Ecto neural progenitor cell (in vitro differentiated cells): ENCODE measurements around the gene SGTB.
"Not testable (repeated sequence)": the region's sequence is repeated elsewhere in the genome, so short reads cannot be mapped to it uniquely, and the experiment has no call there.

Experiments used
- DNase-seq: peaks from one replicate; pipeline ENCODE4 v3.0.0-alpha.2; 2018; ENCODE audit warnings: low spot score

The SGTB gene

DNA sequence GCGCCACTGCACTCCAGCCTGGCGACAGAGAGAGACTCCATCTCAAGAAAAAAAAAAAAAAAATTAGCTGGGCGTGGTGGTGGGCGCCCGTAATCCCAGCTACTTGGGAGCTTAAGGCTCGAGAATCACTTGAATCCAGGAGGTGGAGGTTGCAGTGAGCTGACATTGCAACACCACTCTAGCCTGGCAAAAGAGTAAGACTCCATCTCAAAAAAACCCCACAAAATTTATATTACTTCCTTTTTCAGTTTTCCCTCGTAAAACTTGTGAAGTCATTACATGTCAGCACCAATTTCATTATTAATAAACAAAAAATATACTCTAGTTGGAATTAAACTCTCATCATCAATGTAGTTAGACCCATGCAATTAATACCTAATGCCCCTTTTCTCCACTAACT, 53.2 kb downstream of the SGTB start:
- no peak for DNase-seq

DNA sequence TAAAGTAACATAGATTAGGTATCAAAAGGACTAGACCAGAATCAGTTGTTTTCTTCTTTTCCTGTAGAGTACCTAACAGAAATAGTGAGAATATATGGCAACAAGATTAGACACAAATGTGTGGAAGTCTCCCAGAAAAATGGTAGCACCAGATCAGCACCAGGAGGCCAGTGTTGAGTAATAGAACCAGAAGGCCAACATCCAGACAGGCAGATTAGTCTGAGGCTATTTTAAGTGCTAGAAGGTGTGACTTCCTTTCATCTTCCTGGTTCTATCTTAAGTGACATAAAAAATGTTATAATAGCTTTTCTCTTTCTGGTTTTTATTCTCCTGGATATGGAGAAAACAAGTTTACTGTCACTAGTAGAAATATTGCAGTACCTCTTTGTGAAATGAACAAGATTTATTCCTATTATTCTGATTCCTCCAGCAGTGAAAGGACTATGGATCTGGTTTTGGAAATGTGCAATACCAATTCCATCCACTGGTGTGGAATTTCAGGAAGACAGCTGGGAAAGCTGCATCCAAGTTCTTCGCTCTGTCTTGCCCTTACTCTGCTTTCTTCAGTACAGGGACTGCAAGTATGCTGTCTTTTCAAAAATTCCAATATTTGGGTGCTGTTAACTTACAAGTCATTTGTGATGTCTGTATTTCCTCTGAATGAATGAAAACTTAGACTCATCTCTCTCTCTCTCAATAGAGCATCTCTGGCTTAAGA, 57.9 kb downstream of the SGTB start:
- DNase-seq = no peak

DNA sequence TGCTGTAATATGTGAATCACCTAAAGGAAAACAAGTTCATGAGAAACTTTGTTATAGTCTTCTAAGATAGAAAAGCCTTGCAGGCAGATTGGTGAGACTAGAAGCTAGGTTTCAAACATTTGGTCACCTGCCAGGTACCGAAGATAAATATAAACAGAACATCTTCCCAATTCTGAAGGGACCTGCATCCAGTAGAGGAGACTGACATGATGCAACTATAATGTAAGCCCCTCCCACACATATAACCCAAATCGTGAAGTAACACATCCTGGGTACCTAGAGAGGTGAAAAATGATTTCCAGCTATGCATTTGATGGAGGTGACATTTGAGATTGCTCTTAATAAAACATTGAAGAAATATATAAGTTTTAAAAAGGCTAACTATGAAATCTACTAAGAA, 67.2 kb downstream of the SGTB start:
- DNase-seq = no peak

DNA sequence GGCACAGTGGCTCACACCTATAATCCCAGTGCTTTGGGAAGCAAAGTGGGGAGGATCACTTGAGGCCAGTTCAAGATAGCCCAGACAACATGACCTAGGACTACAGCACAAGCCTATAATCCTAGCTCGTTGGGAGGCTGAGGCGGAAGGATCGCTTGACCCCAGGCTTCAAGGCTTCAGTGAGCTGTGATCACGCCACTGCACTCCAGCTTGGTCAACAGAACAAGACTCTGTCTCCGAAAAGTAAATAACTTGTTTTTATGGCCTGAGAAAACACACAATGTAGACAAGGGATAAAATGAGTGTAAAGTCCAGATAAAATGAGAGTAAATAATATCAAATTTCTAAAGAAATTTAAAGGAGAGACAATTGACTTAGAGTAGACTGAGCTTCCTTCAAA, 70.8 kb downstream of the SGTB start:
- DNase-seq = no peak

DNA sequence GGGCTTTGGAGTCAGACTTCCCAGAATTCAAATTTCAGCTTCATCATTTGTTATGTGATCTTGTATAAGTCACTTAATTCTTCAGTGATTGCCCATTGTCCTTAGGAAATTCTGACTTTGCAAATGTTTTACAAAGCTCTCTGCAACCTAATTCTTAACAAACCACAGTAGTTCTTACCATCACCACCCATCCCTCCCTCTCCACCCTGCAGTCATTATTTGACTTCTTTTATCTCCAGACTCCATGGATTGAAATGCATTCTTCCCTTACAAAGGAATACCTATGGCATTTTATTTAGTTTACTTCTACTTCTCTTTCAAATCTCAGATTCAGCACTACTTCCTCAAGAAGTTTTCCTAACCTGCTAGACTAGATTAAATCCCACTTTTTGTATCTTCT, 74.0 kb downstream of the SGTB start:
- DNase-seq = no peak

DNA sequence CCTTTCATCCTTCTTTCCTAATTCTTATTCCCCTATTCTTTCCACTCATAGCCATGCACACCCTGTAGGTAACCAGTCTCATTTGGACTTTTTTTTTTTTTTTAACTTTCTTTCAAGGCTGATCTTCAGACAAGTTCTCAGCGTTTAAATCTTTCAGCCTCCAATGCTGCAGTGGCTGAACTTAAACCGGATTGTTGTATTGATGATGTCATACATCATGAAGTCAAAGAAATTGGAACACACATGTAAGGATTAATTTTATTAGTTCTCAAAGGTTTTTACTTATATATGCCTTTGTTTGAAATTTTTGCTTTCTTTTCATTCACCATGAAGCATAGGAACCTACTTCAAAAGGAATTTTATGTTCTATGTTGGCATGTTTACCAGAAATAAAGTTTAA, 75.0 kb downstream of the SGTB start:
- no peak for DNase-seq

DNA sequence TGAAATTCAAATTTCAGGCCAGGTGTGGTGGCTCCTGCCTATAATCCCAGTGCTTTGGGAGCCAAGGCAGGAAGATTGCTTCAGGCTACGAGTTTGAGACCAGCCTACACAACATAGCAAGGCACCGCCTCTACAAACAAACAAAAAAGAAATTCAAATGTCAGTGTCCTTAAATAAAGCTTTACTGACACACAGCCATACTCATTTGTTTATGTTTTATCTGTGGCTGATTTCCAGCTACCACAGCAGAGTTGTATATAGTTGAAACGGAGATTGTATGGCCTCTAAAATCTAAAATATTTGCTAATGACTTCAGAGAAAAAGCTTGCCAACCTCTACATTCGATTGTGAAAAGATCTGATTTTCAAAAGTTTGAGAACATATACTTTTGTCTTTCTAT, 81.7 kb downstream of the SGTB start:
- DNase-seq = no peak

DNA sequence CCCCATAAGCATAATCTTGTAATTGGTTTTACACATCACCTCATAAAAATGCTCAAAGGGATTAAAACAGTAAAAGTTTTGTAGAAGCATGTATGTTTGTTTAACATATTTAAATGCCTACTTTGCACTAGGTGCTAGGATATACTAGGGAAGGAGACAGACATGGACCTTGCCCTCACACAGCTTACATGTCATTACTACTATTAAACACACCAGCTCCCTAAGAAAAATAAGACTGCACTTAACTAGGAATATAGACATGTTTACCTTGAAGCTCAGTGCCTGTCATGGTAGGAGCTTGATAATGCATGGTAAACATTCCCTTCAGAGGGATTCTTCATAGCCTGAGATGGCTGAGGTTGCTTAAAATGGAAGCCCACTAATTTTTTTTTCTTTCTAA, 90.9 kb downstream of the SGTB start:
- no peak for DNase-seq

DNA sequence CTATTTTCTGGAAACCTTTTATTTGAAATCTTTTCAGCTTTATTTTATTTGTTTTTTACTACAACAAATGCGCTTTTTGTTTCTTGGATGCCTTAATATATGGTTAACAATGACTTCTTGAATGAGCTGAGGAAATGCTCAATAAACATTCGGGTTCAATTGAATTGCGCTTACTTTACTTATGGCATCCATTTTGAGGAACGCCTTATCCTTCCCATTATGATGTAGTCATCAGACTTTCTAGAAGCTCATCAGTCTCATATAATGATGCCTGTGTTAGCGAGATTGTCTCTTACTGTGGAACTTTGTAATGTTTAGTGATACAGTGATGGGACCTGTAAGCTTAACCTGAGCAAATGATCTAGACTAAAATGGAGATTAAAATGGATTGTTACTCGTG, 96.2 kb downstream of the SGTB start:
- no peak for DNase-seq

DNA sequence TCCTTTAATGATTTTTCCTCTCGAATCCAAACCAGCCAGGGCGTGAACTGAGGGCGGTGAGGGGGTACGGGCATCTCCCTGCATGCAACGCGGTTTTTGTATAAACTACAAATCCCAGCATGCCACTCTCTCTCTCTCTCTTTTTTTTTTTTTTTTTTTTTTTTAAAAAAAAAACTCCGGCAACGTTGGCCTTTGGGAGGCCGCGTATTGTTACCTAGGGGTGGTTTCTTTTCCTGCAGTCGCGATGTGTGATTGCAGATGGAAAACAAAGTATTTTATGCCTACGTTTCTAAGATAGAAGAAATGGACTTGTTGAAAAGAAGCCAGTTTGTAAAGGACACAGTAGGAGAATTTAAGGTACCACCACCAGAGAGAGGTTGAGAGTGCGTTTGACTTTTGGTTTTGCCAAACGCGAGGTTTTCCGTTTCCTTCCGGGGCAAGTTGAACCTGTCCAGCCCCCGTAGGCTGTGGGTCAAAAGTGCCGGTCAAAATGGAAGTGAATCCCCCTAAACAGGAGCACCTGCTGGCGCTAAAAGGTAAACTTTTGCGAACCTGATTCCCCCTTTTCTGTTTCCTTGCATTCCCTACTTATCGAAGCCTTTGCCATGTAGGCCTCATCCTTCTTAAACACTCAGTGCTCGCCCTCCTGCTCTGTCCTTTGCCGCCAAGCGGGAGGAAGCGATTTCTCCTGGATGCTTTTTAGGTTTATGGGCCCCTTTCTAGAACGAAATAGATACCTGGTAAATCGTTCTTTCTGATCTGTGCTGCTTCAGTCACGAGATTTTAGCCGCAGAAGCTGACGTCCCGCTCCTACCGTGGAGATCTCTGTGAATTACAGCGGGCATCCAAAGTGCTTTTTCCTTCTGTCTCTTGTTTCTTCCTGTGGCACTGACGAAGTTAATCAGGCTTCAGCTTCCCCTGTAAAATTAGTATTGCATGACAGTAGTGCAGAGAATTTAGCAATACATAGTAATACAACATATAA, 97.0 kb downstream of the SGTB start, which contains the start of the genes SHLD3 and TRAPPC13:
SHLD3 (plus strand) TSS at position 457 of the 985 bp plus-strand sequence. CDS start 4,561 bp downstream, outside the sequence.
TRAPPC13 (plus strand) TSS at position 457 of the 985 bp plus-strand sequence; CDS start at position 491, 34 bp downstream.
- DNase-seq = peak; percentile 84

DNA sequence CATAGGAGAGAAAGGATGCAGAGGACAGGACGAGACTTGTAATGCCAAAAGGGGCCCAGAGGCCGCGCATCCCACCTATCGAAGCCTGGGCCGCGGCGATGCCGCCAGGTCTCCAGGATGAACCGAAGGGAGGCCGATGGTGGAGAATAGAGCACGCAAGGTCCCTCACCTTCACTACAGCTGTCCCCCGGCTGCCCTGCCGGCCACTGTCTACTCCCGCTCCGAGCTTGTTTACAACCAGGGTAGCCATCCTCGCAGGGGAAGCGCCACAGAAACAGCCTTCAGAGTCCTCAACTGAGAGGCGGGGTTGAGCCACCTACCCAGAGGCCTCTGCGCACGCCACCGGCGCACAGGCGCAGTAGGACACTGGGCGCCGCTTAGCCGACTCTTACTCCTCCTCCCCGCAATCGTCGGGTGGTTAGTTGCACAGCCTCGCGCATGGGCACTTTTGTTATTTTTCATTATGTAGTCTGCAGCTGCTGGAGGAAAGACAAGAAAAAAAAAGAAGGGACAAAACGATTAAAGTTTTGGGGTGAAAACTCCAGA, 97.8 kb downstream of the SGTB start, which contains the start of gene TRIM23:
TRIM23 (minus strand) TSS at position 309 of the 546 bp plus-strand sequence; CDS start at position 250, 59 bp downstream.
- DNase-seq = peak; percentile 92

DNA sequence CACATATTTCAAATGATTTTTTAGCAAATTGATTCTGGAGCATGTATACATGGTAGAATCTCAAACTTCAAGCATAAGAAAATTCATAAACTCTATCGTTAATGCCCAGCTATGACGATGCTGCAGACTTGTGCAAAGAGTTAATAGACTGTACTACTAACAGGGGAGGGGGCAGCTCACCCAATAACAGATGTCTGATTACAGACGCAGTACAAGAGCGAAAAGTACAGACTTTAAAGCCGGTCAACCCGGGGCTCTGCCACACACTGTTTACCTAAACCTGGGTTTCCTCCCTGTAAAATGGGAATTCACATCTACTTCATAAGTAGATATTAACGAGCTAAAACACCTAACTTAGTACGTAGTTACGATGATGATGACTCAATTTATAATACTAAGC, 98.4 kb downstream of the SGTB start:
- no peak for DNase-seq

DNA sequence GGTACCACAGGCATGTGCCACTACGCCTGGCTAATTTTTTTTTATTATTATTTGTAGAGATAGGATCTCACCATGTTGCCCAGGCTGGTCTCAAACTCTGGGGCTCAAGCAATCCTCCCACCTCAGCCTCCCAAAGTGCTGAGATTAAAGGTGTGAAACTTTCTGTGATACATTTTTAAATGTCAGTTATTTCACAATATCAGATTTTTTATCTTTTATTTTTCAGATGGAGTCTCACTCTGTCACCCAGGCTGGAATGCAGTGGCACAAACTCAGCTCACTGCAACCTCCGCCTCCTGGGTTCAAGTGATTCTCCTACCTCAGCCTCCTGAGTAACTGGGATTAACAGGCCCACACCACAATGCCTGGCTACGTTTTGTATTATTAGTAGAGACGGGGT, 99.9 kb downstream of the SGTB start:
- not testable (repeated sequence) for DNase-seq

DNA sequence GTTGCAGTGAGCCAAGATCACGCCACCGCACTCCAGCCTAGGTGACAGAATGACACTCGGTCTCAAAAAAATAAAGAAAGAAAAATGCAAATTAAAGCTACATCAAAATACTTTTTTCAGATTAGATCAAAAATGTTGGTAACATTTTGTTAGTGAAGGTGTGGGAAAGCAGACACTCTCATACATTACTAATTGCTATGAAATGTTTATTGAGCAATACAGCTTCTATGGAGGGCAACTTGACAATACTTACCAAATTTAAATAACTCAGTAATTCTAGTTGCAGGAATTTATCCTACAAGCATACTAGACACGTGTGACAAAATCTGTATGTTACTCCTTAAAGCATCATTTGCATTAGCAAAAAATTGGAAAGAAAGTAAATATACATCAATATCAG, 101.9 kb downstream of the SGTB start:
- DNase-seq = no peak
